Mesenchymal stem cell (in vitro differentiated cells and primary cell): ENCODE results near the gene SLC22A9.

ENCODE experiments used
- DNase-seq: peaks from one replicate; pipeline ENCODE4 v3.0.0-alpha.2; 2013
- H2AFZ ChIP-seq: one replicate; pipeline ENCODE4 v1.6.1; 2013; ENCODE audit warnings: low read depth, mild to moderate bottlenecking, control low read depth, inconsistent platforms, low read length, moderate library complexity
- H2AK5ac ChIP-seq: 2 replicates; pipeline ENCODE4 v1.6.1; 2013; ENCODE audit warnings: low read length, moderate library complexity, mild to moderate bottlenecking, inconsistent platforms; ENCODE audit not compliant: severe bottlenecking
- H2BK120ac ChIP-seq: one replicate; pipeline ENCODE4 v1.6.1; 2013; ENCODE audit warnings: low read depth, mild to moderate bottlenecking, inconsistent platforms, low read length, moderate library complexity
- H2BK12ac ChIP-seq, 2 experiments: one replicate each; pipeline ENCODE4 v1.6.1; 2013; ENCODE audit warnings: inconsistent platforms in 2 of 2, low read length in 2 of 2, mild to moderate bottlenecking in 2 of 2, moderate library complexity in 2 of 2, control low read depth in 1 of 2
- H2BK15ac ChIP-seq: one replicate; pipeline ENCODE4 v1.6.1; 2013; ENCODE audit warnings: mild to moderate bottlenecking, low read depth, inconsistent platforms; ENCODE audit not compliant: poor library complexity, severe bottlenecking
- H2BK5ac ChIP-seq: 2 replicates; pipeline ENCODE4 v1.6.1; 2013; ENCODE audit warnings: low read depth, mild to moderate bottlenecking, low read length, control low read depth, inconsistent platforms; ENCODE audit not compliant: poor library complexity, severe bottlenecking
- H3K14ac ChIP-seq, 2 experiments: one replicate each; pipeline ENCODE4 v1.6.1; 2013; ENCODE audit warnings: inconsistent platforms in 2 of 2, low read length in 2 of 2, control low read depth in 1 of 2, mild to moderate bottlenecking in 1 of 2, moderate library complexity in 1 of 2
- H3K18ac ChIP-seq, 2 experiments: one replicate each; pipeline ENCODE4 v1.6.1; 2013; ENCODE audit warnings: inconsistent platforms in 2 of 2, low read length in 2 of 2, control low read depth in 1 of 2, low read depth in 1 of 2, mild to moderate bottlenecking in 1 of 2
- H3K23ac ChIP-seq, 2 experiments: one replicate each; pipeline ENCODE4 v1.6.1; 2013; ENCODE audit warnings: inconsistent platforms in 2 of 2, low read length in 2 of 2, mild to moderate bottlenecking in 2 of 2, moderate library complexity in 2 of 2, control low read depth in 1 of 2
- H3K27ac ChIP-seq: 2 replicates; pipeline ENCODE4 v1.5.1; 2013; ENCODE audit warnings: mild to moderate bottlenecking, moderate library complexity, low read length, control low read depth, inconsistent platforms; ENCODE audit not compliant: poor library complexity, severe bottlenecking
- H3K27me3 ChIP-seq, 2 experiments: 2 replicates each; pipeline versions ENCODE4 v1.6.1 to v1.7.0; 2013; ENCODE audit warnings: low read length in 2 of 2, mild to moderate bottlenecking in 2 of 2, moderate library complexity in 2 of 2, control low read depth in 1 of 2, inconsistent platforms in 1 of 2; ENCODE audit not compliant: control insufficient read depth in 1 of 2, insufficient read depth in 1 of 2
- H3K36me3 ChIP-seq, 2 experiments: 2 replicates each; pipeline versions ENCODE4 v1.6.1 to v1.7.0; 2013; ENCODE audit warnings: low read length in 2 of 2, control low read depth in 1 of 2, inconsistent platforms in 1 of 2, low read depth in 1 of 2, mild to moderate bottlenecking in 1 of 2; ENCODE audit not compliant: insufficient read depth in 2 of 2, control insufficient read depth in 1 of 2
- H3K4ac ChIP-seq, 2 experiments: one replicate each; pipeline ENCODE4 v1.6.1; 2013; ENCODE audit warnings: inconsistent platforms in 2 of 2, low read length in 2 of 2, mild to moderate bottlenecking in 2 of 2, moderate library complexity in 2 of 2, control low read depth in 1 of 2, low read depth in 1 of 2
- H3K4me1 ChIP-seq: 2 replicates; pipeline ENCODE4 v1.6.1; 2013; ENCODE audit warnings: low read depth, low read length, control low read depth; ENCODE audit not compliant: control insufficient read depth, insufficient read depth
- H3K4me2 ChIP-seq: 2 replicates; pipeline ENCODE4 v1.6.1; 2013; ENCODE audit warnings: low read length, mild to moderate bottlenecking, inconsistent platforms; ENCODE audit not compliant: poor library complexity, severe bottlenecking
- H3K4me3 ChIP-seq, 2 experiments: 2 replicates each; pipeline versions ENCODE4 v1.5.1 to v1.7.0; 2013; ENCODE audit warnings: low read length in 2 of 2, mild to moderate bottlenecking in 2 of 2, control low read depth in 1 of 2, low read depth in 1 of 2; ENCODE audit not compliant: insufficient read depth in 1 of 2
- H3K79me1 ChIP-seq: replicated peaks from 2 replicates; pipeline ENCODE4 v1.6.1; 2013; ENCODE audit warnings: mild to moderate bottlenecking, control low read depth, low read length, inconsistent platforms; ENCODE audit not compliant: poor library complexity, severe bottlenecking
- H3K9ac ChIP-seq: 2 replicates; pipeline ENCODE4 v1.7.0; 2013; ENCODE audit warnings: mild to moderate bottlenecking, low read length, moderate library complexity
- H3K9me3 ChIP-seq: 2 replicates; pipeline ENCODE4 v1.7.0; 2013; ENCODE audit warnings: mild to moderate bottlenecking, low read length; ENCODE audit not compliant: control insufficient read depth
- H4K8ac ChIP-seq: one replicate; pipeline ENCODE4 v1.6.1; 2013; ENCODE audit warnings: inconsistent platforms, mild to moderate bottlenecking, low read length, moderate library complexity
- H4K91ac ChIP-seq: one replicate; pipeline ENCODE4 v1.6.1; 2013; ENCODE audit warnings: mild to moderate bottlenecking, low read length, inconsistent platforms
- WGBS: methylation state at CpG from one replicate; pipeline ENCODE4 v1.1.7; 2013; ENCODE audit warnings: mixed read lengths; 5-methylcytosine and 5-hydroxymethylcytosine counted together

Gene SLC22A9

GRCh38 chr11:63371396-63371795, 1.8 kb downstream of the SLC22A9 start:
- Histone ChIP-seq H2AK5ac (no peak overlapping the region), H3K9me3 (no peaks in the 10 kb centered on the region), H3K27me3 (peaks cover 3 to 5% of the 10 kb centered on the region in 2 experiments), H3K14ac (no peak overlapping the region), H3K27ac (no peak overlapping the region), H3K4ac (no peak overlapping the region), H3K4me1 (no peaks in the 10 kb centered on the region), H3K79me1 (no peaks in the 10 kb centered on the region), H2BK120ac (no peak overlapping the region), H2BK12ac (no peak overlapping the region), H3K9ac (no peak overlapping the region), H3K36me3 (no peaks in the 10 kb centered on the region), H2AFZ (no peak overlapping the region), H3K18ac (no peak overlapping the region), H3K4me2 (no peak overlapping the region), H3K4me3 (no peak overlapping the region), H3K23ac (no peak overlapping the region), H4K8ac (no peak overlapping the region), H4K91ac (no peak overlapping the region), H2BK5ac (no peak overlapping the region), H2BK15ac (no peak overlapping the region)
- DNase-seq = no peak
- WGBS = 78% methylated on average over 2 of the region's 2 CpGs

GRCh38 chr11:63375434-63375833, 5.8 kb downstream of the SLC22A9 start:
- WGBS = 53% methylated on average over 2 of the region's 2 CpGs
- DNase-seq = no peak
- no peak overlapping the region for H3K4me3 ChIP-seq
- H2BK15ac ChIP-seq = no peak overlapping the region
- H2AK5ac ChIP-seq = no peak overlapping the region
- H3K4ac ChIP-seq = no peak overlapping the region
- no peak overlapping the region for H3K4me2 ChIP-seq
- H3K36me3 ChIP-seq = no peaks in the 10 kb centered on the region
- H3K27ac ChIP-seq = no peak overlapping the region
- no peak overlapping the region for H3K18ac ChIP-seq
- no peak overlapping the region for H4K8ac ChIP-seq
- H4K91ac ChIP-seq = no peak overlapping the region
- H3K4me1 ChIP-seq = no peaks in the 10 kb centered on the region
- no peak overlapping the region for H2BK5ac ChIP-seq
- no peak overlapping the region for H2BK12ac ChIP-seq
- H3K27me3 ChIP-seq = peaks cover 3 to 5% of the 10 kb centered on the region in 2 experiments
- H3K9ac ChIP-seq = no peak overlapping the region
- no peaks in the 10 kb centered on the region for H3K9me3 ChIP-seq
- H3K79me1 ChIP-seq = no peaks in the 10 kb centered on the region
- H2BK120ac ChIP-seq = no peak overlapping the region
- no peak overlapping the region for H3K23ac ChIP-seq
- H3K14ac ChIP-seq = no peak overlapping the region
- H2AFZ ChIP-seq = no peak overlapping the region

GRCh38 chr11:63380130-63380529, 10.5 kb downstream of the SLC22A9 start:
- no peak overlapping the region for H2BK5ac ChIP-seq
- H3K27me3 ChIP-seq = no peaks in the 10 kb centered on the region
- H2BK120ac ChIP-seq = no peak overlapping the region
- H3K79me1 ChIP-seq = no peaks in the 10 kb centered on the region
- H3K14ac ChIP-seq = no peak overlapping the region
- WGBS = 22% methylated on average over 1 of the region's 2 CpGs
- no peak overlapping the region for H2BK12ac ChIP-seq
- H3K36me3 ChIP-seq = no peaks in the 10 kb centered on the region
- no peak overlapping the region for H3K18ac ChIP-seq
- no peak overlapping the region for H2AFZ ChIP-seq
- H3K9me3 ChIP-seq = no peaks in the 10 kb centered on the region
- H2AK5ac ChIP-seq = no peak overlapping the region
- no peak overlapping the region for H3K4me3 ChIP-seq
- no peak overlapping the region for H4K8ac ChIP-seq
- no peak overlapping the region for H3K4me2 ChIP-seq
- no peak overlapping the region for H2BK15ac ChIP-seq
- no peak for DNase-seq
- no peaks in the 10 kb centered on the region for H3K4me1 ChIP-seq
- no peak overlapping the region for H3K4ac ChIP-seq
- no peak overlapping the region for H4K91ac ChIP-seq
- H3K23ac ChIP-seq = no peak overlapping the region
- H3K27ac ChIP-seq = no peak overlapping the region
- no peak overlapping the region for H3K9ac ChIP-seq

GRCh38 chr11:63395697-63396096, 26.1 kb downstream of the SLC22A9 start:
- Histone ChIP-seq H3K14ac (no peak overlapping the region), H2BK12ac (no peak overlapping the region), H4K8ac (no peak overlapping the region), H3K27ac (no peak overlapping the region), H3K18ac (no peak overlapping the region), H3K4ac (no peak overlapping the region), H3K4me1 (no peaks in the 10 kb centered on the region), H4K91ac (no peak overlapping the region), H3K79me1 (no peaks in the 10 kb centered on the region), H3K23ac (no peak overlapping the region), H2BK5ac (no peak overlapping the region), H3K4me2 (no peak overlapping the region), H3K36me3 (no peaks in the 10 kb centered on the region), H3K9me3 (peaks cover 7% of the 10 kb centered on the region), H3K9ac (no peak overlapping the region), H2AK5ac (no peak overlapping the region), H2BK15ac (no peak overlapping the region), H2BK120ac (no peak overlapping the region), H2AFZ (no peak overlapping the region), H3K4me3 (no peak overlapping the region), H3K27me3 (no peaks in the 10 kb centered on the region)
- no peak for DNase-seq
- 60% methylated on average over 1 of the region's 1 CpG for WGBS
